Neural progenitor cell (in vitro differentiated cells): ENCODE measurements around the gene TDRD10. TPM values are rescaled to one million over a fixed set of nuclear protein-coding genes. Genes with fewer than 3 reads are reported as not detected.

Experiments
- DNase-seq: peaks from one replicate; pipeline ENCODE4 v3.0.0-alpha.2; 2016; ENCODE audit warnings: low spot score
- H2AFZ ChIP-seq: fragments of 200-600 bp; sonication (generic); replicated peaks from 2 replicates; pipeline ENCODE4 v1.6.1; 2016; ENCODE audit warnings: antibody characterized with exemption
- H3F3A ChIP-seq: fragments of 200-600 bp; sonication (generic); 2 replicates; pipeline ENCODE4 v1.6.1; 2016; ENCODE audit warnings: antibody characterized with exemption, low read depth
- H3K27ac ChIP-seq: fragments of 200-600 bp; sonication (generic); 2 replicates; pipeline ENCODE4 v1.5.1; 2016; ENCODE audit warnings: mild to moderate bottlenecking
- H3K27me3 ChIP-seq: fragments of 200-600 bp; sonication (generic); 2 replicates; pipeline ENCODE4 v1.6.1; 2016; ENCODE audit warnings: mild to moderate bottlenecking, moderate library complexity
- H3K36me3 ChIP-seq: fragments of 200-600 bp; sonication (generic); 2 replicates; pipeline ENCODE4 v1.5.1; 2016
- H3K4me1 ChIP-seq: fragments of 200-600 bp; sonication (generic); 2 replicates; pipeline ENCODE4 v1.6.1; 2016; ENCODE audit warnings: mixed run types
- H3K4me2 ChIP-seq: fragments of 200-600 bp; sonication (generic); 2 replicates; pipeline ENCODE4 v1.6.1; 2016
- H3K4me3 ChIP-seq: fragments of 200-600 bp; sonication (generic); 2 replicates; pipeline ENCODE4 v1.5.1; 2016
- H3K79me2 ChIP-seq: fragments of 200-600 bp; sonication (generic); 2 replicates; pipeline ENCODE4 v1.6.1; 2016; ENCODE audit warnings: low read depth
- H3K9ac ChIP-seq: fragments of 200-600 bp; sonication (generic); 2 replicates; pipeline ENCODE4 v1.6.1; 2016
- H3K9me3 ChIP-seq: fragments of 200-600 bp; sonication (generic); 2 replicates; pipeline ENCODE4 v1.5.1; 2016; ENCODE audit warnings: low read depth
- H4K20me1 ChIP-seq: fragments of 200-600 bp; sonication (generic); 2 replicates; pipeline ENCODE4 v1.6.1; 2016; ENCODE audit warnings: low read depth
- H3K27ac Mint-ChIP-seq: 3 replicates; pipeline ENCODE4 v1.8.0; 2021; ENCODE audit warnings: mixed read lengths
- H3K27me3 Mint-ChIP-seq: 2 replicates; pipeline ENCODE4 v1.8.0; 2022; ENCODE audit warnings: low read depth, mild to moderate bottlenecking, inconsistent platforms, moderate library complexity, mixed read lengths; ENCODE audit not compliant: insufficient read depth
- H3K36me3 Mint-ChIP-seq: 3 replicates; pipeline ENCODE4 v1.8.0; 2021; ENCODE audit warnings: mixed read lengths
- H3K4me1 Mint-ChIP-seq: 3 replicates; pipeline ENCODE4 v1.8.0; 2021; ENCODE audit warnings: mixed read lengths
- H3K4me3 Mint-ChIP-seq: 3 replicates; pipeline ENCODE4 v1.8.0; 2021; ENCODE audit warnings: mild to moderate bottlenecking, moderate library complexity, mixed read lengths
- H3K9me3 Mint-ChIP-seq: 3 replicates; pipeline ENCODE4 v1.8.0; 2020; ENCODE audit warnings: mixed read lengths
- CTCF ChIP-seq: fragments of 200-600 bp; sonication (generic); IDR thresholded peaks from 2 replicates; pipeline ENCODE4 v1.5.1; 2017; ENCODE audit warnings: antibody characterized with exemption, mild to moderate bottlenecking
- EZH2 ChIP-seq: fragments of 200-600 bp; sonication (generic); IDR thresholded peaks from 2 replicates; pipeline ENCODE4 v1.6.1; 2017; ENCODE audit warnings: antibody characterized with exemption, mild to moderate bottlenecking, moderate library complexity
- EZH2phosphoT487 ChIP-seq: fragments of 200-600 bp; sonication (generic); IDR thresholded peaks from 2 replicates; pipeline ENCODE4 v1.6.1; 2017; ENCODE audit warnings: antibody characterized with exemption
- total RNA-seq: library from RNA; depleted of rRNA; stranded (reverse); fragments of >200 nt; gene quantifications from 2 replicates; pipeline ENCODE4 v1.2.3, GENCODE V29; 2015; ENCODE audit warnings: low replicate concordance

TDRD10 gene
- total RNA-seq, 1 donor from 2014 or later, result not detected

GRCh38 chr1:154460695-154461260, 41.2 kb upstream of the TDRD10 start:
- Mint-ChIP-seq H3K4me1 (peaks cover 4% of the 10 kb centered on the region), H3K36me3 (no peaks in the 10 kb centered on the region), H3K4me3 (no peak overlapping the region), H3K27ac (no peak overlapping the region), H3K9me3 (peaks cover 3% of the 10 kb centered on the region), H3K27me3 (peaks cover 2% of the 10 kb centered on the region)
- Histone ChIP-seq H2AFZ (no peak overlapping the region), H3K9me3 (no peaks in the 10 kb centered on the region), H3K9ac (no peak overlapping the region), H3F3A (no peaks in the 10 kb centered on the region), H3K4me2 (no peak overlapping the region), H4K20me1 (no peaks in the 10 kb centered on the region), H3K36me3 (no peaks in the 10 kb centered on the region), H3K79me2 (no peaks in the 10 kb centered on the region), H3K4me1 (peaks cover 2% of the 10 kb centered on the region), H3K4me3 (no peak overlapping the region), H3K27ac (no peak overlapping the region), H3K27me3 (no peaks in the 10 kb centered on the region)
- no peak for DNase-seq
- TF ChIP-seq CTCF, result no peak
- no peak for TF ChIP-seq EZH2
- no peak for TF ChIP-seq EZH2phosphoT487

DNA sequence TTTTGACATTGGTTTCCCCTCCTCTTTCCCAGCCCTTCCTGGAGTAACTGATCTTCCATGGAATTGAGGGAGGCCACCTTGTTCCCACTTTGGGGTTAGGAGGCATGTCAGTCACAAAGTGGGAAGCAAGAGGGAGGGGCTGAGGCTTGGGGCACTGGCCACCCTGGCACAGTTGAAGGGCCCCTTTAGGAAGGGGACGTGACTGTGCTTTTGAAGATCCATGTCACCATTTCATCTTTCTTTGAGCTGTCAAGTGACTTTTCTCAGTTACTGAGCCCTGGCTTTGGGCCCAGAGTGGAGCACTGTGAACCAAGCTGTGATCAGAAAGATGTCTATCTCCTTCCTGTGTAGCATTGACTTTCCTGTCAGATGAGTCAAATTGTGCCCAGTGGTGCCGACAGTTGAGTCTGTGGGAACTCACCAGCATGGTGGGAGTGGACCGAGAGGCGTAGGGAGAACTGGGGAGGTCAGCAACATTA, 38.5 kb upstream of the TDRD10 start:
- H3K27me3 Mint-ChIP-seq, result peaks cover 9% of the 10 kb centered on the region
- Histone ChIP-seq H3K4me3 (no peak overlapping the region), H3K36me3 (no peaks in the 10 kb centered on the region), H3F3A (no peaks in the 10 kb centered on the region), H2AFZ (no peak overlapping the region), H3K27ac (no peak overlapping the region), H3K27me3 (no peaks in the 10 kb centered on the region), H3K9ac (no peak overlapping the region), H3K79me2 (no peaks in the 10 kb centered on the region), H3K4me1 (peaks cover 6% of the 10 kb centered on the region), H4K20me1 (no peaks in the 10 kb centered on the region), H3K4me2 (no peak overlapping the region), H3K9me3 (no peaks in the 10 kb centered on the region)
- DNase-seq, result no peak
- TF ChIP-seq EZH2 (no peak), CTCF (no peak), EZH2phosphoT487 (no peak)
- H3K9me3 Mint-ChIP-seq, result no peaks in the 10 kb centered on the region
- H3K27ac Mint-ChIP-seq, result no peak overlapping the region
- no peaks in the 10 kb centered on the region for H3K36me3 Mint-ChIP-seq
- H3K4me3 Mint-ChIP-seq, result no peak overlapping the region
- H3K4me1 Mint-ChIP-seq, result peaks cover 26% of the 10 kb centered on the region

- Histone ChIP-seq H3K79me2 (no peaks in the 10 kb centered on the region), H3K36me3 (no peaks in the 10 kb centered on the region), H2AFZ (no peak overlapping the region), H3K9me3 (no peaks in the 10 kb centered on the region), H3K27ac (no peak overlapping the region), H3K4me1 (peaks cover 6% of the 10 kb centered on the region), H3K27me3 (no peaks in the 10 kb centered on the region), H3K9ac (no peak overlapping the region), H3F3A (no peaks in the 10 kb centered on the region), H3K4me3 (no peak overlapping the region), H4K20me1 (no peaks in the 10 kb centered on the region), H3K4me2 (no peak overlapping the region)
- TF ChIP-seq CTCF (no peak), EZH2 (no peak), EZH2phosphoT487 (no peak)
- H3K36me3 Mint-ChIP-seq, result no peaks in the 10 kb centered on the region
- H3K27ac Mint-ChIP-seq, result no peak overlapping the region
- no peak for DNase-seq
- H3K9me3 Mint-ChIP-seq, result no peaks in the 10 kb centered on the region
- H3K4me3 Mint-ChIP-seq, result no peak overlapping the region
- H3K4me1 Mint-ChIP-seq, result peaks cover 29% of the 10 kb centered on the region
- peaks cover 6% of the 10 kb centered on the region for H3K27me3 Mint-ChIP-seq
Measured at GRCh38 chr1:154465621-154466195, 36.3 kb upstream of the TDRD10 start.
